ENCODE measurements around the gene KLHL22.

The KLHL22 gene

DNA sequence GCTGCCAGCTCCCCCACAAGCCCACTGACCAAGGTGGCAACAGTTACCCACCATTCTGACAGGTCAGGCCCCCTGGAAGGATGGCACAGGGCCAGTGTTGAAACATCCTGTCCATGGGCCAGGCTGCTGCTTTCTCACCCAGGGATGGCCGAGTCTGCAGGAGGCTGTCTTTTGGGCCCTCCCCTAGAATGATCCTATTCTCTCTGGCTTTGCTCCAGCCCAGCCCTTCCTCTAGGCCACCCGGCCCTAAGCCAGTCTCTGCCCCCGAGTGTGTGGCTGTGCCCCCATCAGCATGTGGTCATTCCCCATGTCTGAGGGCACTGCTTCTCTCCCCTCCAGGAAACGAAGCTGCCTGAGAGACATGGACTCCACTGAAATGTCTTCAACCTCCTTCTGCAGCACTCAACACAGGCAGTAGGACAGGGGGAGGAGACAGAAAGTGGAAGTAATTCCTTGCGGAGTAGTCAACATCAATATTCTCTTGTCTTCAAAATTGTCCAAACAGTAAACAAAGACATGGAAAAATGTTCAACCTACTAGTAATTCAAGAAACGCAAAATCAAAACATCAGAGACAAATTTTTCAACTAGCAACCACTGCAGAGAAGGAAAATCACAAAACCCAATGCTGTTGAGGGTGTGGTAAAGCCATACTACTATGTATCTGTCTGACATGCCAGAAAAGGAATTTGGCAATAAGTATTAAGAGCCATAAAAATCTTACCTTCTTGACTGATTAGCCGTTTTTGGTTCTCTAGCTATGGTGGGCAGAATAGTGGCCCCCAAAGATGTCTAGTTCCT is 52.9 kb downstream of the KLHL22 start:
- DNase-seq: no peak

DNA sequence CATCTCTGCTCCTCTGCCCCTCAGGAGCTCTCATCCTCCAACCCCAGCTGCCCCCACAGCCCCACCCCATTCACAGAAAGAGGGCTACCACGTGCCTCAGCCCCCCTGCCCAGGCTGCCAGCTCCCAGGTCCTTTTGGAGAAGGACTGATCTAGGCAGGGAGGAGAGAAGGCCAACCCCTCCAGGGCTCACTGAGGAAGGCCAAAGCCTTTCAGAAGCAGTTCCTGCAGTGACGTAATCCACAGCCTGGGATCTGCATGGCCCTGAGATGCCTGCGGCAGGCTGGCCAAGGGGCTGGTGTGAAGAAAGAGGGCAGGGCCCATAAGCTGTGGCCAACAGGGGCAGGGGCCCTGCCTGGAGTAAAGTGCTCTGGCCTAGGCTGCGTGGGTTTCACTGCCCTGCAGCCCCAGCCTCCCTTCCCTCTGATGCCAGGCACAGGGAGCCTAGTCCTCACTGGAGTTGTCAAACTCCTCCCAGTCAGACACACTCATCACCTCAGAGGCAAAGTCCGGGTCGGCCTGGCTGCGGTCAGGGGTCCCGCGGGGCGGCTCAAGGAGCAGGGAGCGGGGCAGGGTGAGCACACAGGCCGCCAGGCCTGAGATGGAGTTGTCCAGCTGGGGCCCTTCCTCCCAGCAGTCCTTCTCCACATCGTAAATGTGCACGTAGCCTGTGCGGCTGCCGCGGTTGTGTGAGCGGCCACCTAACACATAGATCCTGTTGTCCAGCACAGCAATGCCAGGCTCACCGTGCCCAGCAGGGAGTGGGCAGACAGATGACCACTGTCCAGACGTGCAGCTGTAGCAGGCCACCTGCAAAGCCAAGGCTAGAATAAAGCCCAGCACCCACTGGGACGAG is 53.7 kb downstream of the KLHL22 start:
- no peak for DNase-seq

- no peak for DNase-seq
Observed at GRCh38 chr22:20440637-20441591, 54.7 kb downstream of the KLHL22 start.

DNA sequence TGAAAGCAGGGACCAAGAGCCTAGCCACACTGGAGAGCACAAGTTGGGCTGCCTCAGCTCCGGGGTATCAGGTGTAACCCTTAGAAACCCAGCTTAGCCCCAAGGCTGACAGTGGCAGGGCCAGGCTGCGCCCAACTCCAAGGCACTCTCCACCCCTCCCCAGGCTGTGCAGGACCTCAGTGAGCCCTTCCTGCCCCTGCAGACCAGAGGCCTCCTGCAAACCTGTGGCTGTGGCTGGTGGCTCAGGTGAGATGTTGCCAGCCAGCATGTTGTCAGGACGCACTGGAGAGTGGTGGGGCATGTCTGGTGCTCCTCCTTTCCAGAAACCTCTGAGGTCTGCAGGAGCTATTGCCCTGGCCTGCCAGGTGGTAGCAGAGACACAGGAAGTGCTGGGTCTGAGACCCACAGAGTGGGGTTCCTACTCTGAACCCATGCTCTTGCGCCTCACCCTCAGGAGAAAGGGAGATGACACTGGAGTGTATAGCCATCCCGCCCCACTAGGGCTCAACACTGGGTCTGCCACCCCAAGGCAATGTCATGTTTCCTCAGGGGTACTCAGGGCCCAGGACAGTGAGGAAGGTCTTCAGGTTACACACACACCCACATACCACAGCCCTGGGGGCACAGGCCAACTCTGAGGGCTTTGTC is 55.5 kb downstream of the KLHL22 start:
- DNase-seq: no peak

- no peak for DNase-seq
Observed at GRCh38 chr22:20439556-20439927, 56.1 kb downstream of the KLHL22 start.

DNA sequence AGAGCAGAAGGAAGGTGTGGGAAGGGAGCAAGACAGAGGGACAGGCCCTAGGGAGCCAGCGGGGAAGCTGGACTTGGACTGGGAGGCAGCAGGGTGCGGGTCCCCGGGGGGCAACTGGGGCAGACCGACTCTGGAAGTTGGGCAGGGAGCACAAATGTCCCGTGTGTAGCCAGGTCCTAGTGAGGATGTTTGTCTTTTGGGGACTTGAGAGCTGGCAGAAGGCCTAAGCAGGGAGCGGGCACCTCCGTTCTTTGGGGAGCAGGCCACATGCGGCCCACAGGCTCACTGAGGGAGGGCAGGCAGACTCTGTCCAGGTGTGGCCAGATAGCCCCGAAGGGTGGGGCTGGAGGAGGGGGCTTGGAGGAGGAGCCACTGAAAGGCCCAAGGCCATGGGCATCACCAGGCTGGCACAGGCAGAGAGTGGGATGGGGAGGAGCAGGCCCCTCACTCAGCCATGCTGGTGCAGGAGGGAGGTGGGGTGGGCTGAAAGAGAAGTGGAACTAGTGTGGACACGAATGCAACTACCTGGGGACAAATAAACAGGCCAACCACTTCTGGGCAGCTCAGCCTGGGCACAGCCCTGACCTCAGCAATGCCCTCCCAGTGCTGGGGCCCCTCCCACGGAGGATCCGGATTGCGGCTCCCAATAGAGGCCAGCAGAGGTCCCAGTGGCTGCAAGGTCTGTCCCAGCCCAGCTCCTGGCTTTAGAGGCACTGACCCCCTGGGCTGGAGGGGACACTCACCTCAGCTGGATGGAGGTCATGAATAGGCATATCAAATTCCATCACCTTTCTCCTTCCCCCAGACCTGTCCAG is 56.7 kb downstream of the KLHL22 start:
- DNase-seq: no peak

GRCh38 chr22:20438427-20438677 is 57.2 kb downstream of the KLHL22 start:
- DNase-seq: no peak

DNA sequence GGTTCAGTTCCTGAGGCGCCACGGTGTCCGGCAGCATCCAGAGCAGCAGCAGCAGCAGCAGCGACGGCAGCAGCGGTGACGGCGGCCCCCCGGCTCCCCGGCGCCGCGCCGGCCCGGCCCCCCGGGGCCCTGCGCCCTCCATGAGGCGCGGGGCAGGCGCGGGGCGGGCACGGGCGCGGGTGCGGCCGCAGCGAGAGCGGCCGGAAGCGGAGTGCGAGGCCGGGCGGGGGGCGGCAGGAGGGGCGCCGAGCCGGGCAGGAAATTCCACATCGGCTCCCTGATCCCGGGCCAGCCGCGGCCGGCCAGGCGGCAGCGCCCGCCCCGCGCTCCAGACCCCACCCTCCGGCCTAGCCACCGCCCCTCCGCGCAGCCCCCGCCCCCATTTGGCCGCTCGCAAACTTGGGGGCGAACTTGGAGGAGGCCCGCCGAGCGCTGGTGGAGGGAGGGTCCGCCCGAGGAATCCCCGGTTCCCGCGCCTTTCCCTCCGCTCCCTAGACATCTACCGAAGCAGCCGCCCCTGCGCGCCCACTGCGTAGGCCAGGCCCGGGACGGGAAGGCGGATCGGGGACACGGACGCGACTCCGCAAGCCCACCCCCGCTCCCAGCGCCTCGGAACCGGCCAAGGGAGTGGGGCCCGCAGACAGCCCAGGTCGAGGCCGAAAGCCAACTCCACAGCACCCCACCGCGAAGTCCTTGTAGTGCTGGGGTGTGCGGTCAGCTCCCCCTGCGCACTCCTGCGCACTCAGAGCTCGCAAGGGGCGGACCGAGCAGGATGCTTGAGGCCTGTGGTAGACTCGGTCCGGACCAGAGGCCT is 57.8 kb downstream of the KLHL22 start, which contains the start of gene SCARF2:
TSS of gene SCARF2 (minus strand) at position 213 of the 814 bp plus-strand sequence. CDS start at position 142, 71 bp downstream.
- no peak for DNase-seq

GRCh38 chr22:20436768-20437612 is 58.6 kb downstream of the KLHL22 start:
- no peak for DNase-seq

- no peak for DNase-seq
Observed at GRCh38 chr22:20436307-20436767, 59.3 kb downstream of the KLHL22 start.

DNA sequence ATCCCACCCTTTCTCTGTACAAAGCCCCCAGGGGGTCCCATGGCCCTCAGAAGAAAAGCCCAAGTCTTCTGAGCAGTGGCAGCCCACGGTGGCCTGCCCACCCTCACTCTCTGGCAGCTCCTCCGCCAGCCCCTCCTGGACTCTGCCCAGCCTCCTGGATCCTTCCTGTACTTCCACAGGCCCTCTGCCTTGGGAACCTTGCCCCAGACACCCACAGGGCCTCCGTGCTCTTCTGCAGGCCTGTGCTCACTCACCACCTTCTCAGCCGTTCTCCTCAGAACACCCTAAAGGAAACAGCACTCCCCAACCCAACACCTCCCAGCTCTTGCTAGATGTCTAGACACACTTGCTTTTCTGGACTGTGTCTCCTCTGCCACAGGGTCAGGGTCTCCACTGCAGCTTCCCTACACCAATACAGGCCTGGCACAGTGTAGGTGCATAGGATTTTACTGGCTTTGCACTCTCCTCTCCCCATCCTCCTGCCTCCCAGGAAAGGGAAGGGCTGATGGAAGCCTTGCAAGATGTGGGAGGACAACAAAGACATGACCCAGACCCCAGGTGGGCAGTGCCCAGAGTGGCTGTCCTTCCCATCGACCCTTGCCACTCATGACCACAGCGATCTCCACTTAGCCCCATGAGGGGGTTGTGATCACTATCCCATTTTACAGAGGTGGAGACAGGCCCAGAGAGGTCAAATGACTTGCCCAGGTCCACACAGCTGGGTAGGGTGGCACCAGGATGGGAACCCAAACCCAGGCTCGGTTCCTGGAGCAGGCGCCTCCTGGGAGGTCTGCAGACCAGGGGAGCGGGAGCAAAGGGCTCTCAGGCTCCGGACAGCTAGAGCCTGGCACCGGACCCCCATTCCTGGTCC is 59.9 kb downstream of the KLHL22 start:
- DNase-seq: no peak

DNA sequence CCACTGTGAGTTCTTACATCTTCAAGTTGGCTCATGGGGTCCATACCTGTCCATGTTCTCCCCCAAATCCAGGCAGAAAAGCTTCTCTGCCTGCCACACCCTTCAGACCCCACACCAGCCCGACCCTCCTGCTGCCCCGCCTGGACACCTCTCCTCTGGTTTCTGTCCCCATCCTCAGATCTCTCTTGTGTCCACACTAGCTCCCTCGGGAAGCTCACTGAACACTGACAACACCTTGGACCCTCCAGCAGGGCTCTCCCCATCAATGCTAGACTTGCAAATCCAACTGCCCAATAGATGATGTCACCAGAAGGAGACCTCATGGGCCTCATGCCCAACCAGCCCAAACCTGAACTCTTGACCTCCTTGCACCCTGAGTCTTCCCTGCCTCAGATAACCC is 60.8 kb downstream of the KLHL22 start:
- no peak for DNase-seq

DNA sequence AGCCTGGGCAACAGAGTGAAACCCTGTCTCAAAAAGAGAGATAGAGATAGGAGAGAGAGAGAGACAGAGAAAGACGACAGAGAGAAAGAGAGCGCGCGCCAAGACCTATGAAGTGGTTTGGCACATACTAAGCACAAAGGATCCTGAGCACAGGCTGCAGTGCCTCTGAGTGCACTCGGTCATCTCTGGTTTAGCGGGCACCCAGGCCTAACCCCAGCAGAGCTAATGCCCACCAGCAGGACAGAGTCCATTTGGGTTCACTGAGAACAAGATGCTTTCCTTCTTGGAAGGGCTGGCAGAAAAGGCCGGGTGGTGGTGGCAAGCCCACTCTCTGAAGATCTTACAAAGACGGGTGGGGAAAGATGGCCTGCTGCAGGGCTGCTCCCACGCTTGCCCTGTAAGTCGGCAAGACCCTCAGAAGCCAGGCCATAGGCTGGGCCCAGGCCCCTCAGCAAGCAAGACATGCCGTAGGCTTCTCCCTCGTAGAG is 61.3 kb downstream of the KLHL22 start:
- DNase-seq: no peak

DNA sequence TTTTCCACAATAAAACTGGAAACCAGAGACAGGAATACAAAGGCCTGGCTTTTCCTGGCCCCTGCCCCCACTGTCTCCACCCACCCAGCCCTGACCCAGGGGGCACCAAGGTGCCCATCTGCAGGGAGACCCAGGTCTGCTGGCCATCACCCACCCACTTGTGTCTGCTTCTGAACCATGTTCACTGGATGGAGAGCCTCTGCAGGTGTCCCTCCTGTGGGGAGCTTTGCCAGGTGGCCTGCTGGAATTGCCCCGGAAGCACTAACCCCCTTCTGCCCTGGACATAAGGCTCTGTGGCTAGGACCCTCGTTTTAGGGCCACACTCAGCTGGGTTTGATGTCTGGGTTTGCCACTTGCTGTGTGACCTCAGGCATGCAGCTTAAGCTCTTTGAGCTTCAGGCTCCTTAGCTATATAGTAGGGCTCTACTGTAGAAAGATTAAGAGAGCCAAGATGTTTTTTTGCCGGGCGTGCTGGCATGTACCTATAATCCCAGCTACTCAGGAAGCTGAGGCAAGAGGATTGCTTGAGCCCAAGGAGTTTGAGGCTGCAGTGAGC is 61.8 kb downstream of the KLHL22 start:
- DNase-seq: no peak

- no peak for DNase-seq
Observed at GRCh38 chr22:20433191-20433590, 62.4 kb downstream of the KLHL22 start.

- no peak for DNase-seq
Observed at GRCh38 chr22:20432244-20432686, 63.3 kb downstream of the KLHL22 start.

GRCh38 chr22:20431511-20432192 is 63.9 kb downstream of the KLHL22 start:
- DNase-seq: no peak
